K562 (cell line): ENCODE data around the gene LIX1L. TPM values are rescaled to one million over a fixed set of nuclear protein-coding genes. Genes with fewer than 3 reads are reported as not detected.

ENCODE experiments used
- ATF7 ChIP-seq: fragments of 450-650 bp; IDR thresholded peaks from 2 replicates; pipeline ENCODE4 v1.7.1; 2014; ENCODE audit warnings: mild to moderate bottlenecking, moderate library complexity
- E2F3 ChIP-seq: fragments of 250-450 bp; sonication (Bioruptor Pico); IDR thresholded peaks from 2 replicates; pipeline ENCODE4 v1.4.0; 2020; ENCODE audit warnings: mild to moderate bottlenecking
- EHMT2 ChIP-seq: fragments of 450-650 bp; IDR thresholded peaks from 2 replicates; pipeline ENCODE4 v1.6.1; 2018; ENCODE audit warnings: antibody characterized with exemption
- KDM5B ChIP-seq: fragments of 200-600 bp; sonication (generic); IDR thresholded peaks from 2 replicates; pipeline ENCODE4 v1.6.1; 2012; ENCODE audit warnings: low read depth, mild to moderate bottlenecking, moderate library complexity, low read length, control low read depth, inconsistent platforms; ENCODE audit not compliant: insufficient replicate concordance
- NFIX ChIP-seq: fragments of 250-450 bp; sonication (Bioruptor Pico); IDR thresholded peaks from 2 replicates; pipeline ENCODE4 v1.4.0; 2020; ENCODE audit warnings: low read depth, mild to moderate bottlenecking, moderate library complexity
- POLR2B ChIP-seq: fragments of 450-650 bp; IDR thresholded peaks from 2 replicates; pipeline ENCODE4 v1.6.1; 2018; ENCODE audit warnings: low read depth; ENCODE audit not compliant: partially characterized antibody
- RBM34 ChIP-seq: fragments of 200-400 bp; formaldehyde crosslinking; IDR thresholded peaks from 2 replicates; pipeline ENCODE4 v1.6.1; 2018; ENCODE audit warnings: low read length, borderline replicate concordance; ENCODE audit not compliant: insufficient read depth
- SRSF1 ChIP-seq: fragments of 200-400 bp; formaldehyde crosslinking; IDR thresholded peaks from 2 replicates; pipeline ENCODE4 v1.6.1; 2017; ENCODE audit warnings: mild to moderate bottlenecking, low read depth, low read length, moderate library complexity
- ZC3H8 ChIP-seq: fragments of 450-650 bp; IDR thresholded peaks from 2 replicates; pipeline ENCODE4 v1.6.1; 2017
- ZNF165 ChIP-seq: fragments of 250-450 bp; sonication (Bioruptor Pico); IDR thresholded peaks from 2 replicates; pipeline ENCODE4 v1.4.0; 2020; ENCODE audit warnings: borderline replicate concordance
- polyA plus RNA-seq, 8 experiments: library from polyadenylated mRNA; depleted of rRNA in 4 of 8; stranded (reverse) in 5 of 8; unstranded in 3 of 8; fragments of >200 nt; fragmentation: Nextera tagmentation in 2 of 8; fragmentation: Illumina TruSeq in 1 of 8; extraction: Ambion mirVana in 2 of 8; extraction: Trizol in 1 of 8; gene quantifications; 2 replicates each; pipeline versions ENCODE4 v1.2.1 to v1.2.3, GENCODE V29; 2011 to 2014; ENCODE audit warnings: inconsistent platforms in 1 of 8, missing spikeins in 1 of 8
- total RNA-seq, 7 experiments: library from RNA; depleted of rRNA in 6 of 7; stranded (reverse); fragments of >200 nt in 6 of 7; fragmentation: Illumina TruSeq in 2 of 7; extraction: Trizol in 2 of 7; gene quantifications; 2 replicates each; pipeline versions ENCODE4 v1.2.1 to v1.2.3, GENCODE V29; 2011 to 2021; ENCODE audit warnings: low replicate concordance in 1 of 7
- TF ChIP-seq, protein P1 (sequence below): IDR thresholded peaks from 3 replicates; pipeline ENCODE4 v1.6.1; 2011; ENCODE audit warnings: borderline replicate concordance, mild to moderate bottlenecking, moderate library complexity; ENCODE audit not compliant: insufficient read length; ENCODE audit errors: extremely low read depth
- TF ChIP-seq, protein P2 (sequence below), 2 experiments: IDR thresholded peaks; 2 replicates each; pipeline ENCODE4 v1.6.1; 2012; ENCODE audit warnings: improper control_type of control experiment in 2 of 2, low read depth in 2 of 2, low read length in 2 of 2, borderline replicate concordance in 1 of 2
- TF ChIP-seq, protein P3 (sequence below): sonication (generic); formaldehyde crosslinking; IDR thresholded peaks from 2 replicates; pipeline ENCODE4 v1.8.0; 2022; ENCODE audit warnings: missing genetic modification reagents, mild to moderate bottlenecking, moderate library complexity, borderline replicate concordance
- TF ChIP-seq, protein P4 (sequence below): IDR thresholded peaks from 2 replicates; pipeline ENCODE4 v1.6.1; 2011; ENCODE audit not compliant: insufficient read length; ENCODE audit errors: extremely low read depth

LIX1L gene
- total and polyA plus RNA-seq, 9 of the 15 experiments (the other 6 are each of a cell fraction or from before 2014, with no cell fraction given) = 4.6 to 26.5 (median 12.5) TPM

DNA sequence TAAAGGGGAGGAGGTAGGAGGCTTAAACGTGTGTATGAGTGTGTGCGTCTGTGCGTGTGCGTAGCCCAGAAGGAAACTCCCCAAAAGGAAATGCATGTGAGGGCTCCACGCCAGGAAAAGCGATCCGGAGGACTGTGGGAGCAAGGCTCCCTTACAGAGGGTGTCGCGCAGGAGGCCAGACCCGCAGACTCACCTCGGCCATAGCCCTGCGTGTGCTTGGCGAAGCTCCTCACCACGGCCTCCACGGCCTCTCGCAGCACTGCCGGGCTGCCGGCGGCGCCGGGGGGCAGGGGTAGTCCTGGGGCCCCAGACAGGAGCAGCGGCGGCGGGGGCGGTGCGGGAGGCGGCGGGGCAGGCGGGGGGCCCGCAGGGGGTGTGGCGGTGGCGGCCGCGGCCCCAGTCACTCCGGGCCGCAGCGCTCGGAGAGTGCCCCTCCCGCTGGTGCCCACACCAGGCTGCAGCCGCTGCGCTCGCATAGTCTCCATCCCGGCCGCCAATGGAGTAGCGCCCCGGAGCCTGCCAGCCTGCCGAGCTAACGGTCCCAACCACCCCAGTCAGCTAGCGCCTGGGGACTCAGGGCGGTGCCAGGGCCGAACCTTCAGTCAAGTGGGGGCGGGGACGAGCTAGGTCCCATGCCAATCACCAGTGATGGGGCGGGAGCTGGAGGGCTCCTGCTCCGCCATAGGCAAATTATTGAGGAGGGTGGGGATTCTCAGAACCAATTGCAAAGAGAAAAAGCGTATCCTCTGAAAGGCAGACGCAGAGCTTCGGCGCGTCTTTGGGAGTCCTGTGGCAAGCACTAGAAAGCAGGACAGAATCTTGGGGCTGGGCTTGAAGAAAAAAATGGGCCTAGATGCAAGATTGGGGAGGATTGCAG is at the start of gene LIX1L (continued):
- TF ChIP-seq, protein P1, sequence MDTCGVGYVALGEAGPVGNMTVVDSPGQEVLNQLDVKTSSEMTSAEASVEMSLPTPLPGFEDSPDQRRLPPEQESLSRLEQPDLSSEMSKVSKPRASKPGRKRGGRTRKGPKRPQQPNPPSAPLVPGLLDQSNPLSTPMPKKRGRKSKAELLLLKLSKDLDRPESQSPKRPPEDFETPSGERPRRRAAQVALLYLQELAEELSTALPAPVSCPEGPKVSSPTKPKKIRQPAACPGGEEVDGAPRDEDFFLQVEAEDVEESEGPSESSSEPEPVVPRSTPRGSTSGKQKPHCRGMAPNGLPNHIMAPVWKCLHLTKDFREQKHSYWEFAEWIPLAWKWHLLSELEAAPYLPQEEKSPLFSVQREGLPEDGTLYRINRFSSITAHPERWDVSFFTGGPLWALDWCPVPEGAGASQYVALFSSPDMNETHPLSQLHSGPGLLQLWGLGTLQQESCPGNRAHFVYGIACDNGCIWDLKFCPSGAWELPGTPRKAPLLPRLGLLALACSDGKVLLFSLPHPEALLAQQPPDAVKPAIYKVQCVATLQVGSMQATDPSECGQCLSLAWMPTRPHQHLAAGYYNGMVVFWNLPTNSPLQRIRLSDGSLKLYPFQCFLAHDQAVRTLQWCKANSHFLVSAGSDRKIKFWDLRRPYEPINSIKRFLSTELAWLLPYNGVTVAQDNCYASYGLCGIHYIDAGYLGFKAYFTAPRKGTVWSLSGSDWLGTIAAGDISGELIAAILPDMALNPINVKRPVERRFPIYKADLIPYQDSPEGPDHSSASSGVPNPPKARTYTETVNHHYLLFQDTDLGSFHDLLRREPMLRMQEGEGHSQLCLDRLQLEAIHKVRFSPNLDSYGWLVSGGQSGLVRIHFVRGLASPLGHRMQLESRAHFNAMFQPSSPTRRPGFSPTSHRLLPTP = no peak
- TF ChIP-seq NFIX (no peak), ZNF165 (CRISPR knock-in tag) (no peak), ATF7 (peak; percentile 38), ZC3H8 (no peak), POLR2B (no peak), EHMT2 (no peak), SRSF1 (no peak), RBM34 (no peak), KDM5B (peak; percentile 82), E2F3 (CRISPR knock-in tag) (no peak)
- TF ChIP-seq, protein P2, sequence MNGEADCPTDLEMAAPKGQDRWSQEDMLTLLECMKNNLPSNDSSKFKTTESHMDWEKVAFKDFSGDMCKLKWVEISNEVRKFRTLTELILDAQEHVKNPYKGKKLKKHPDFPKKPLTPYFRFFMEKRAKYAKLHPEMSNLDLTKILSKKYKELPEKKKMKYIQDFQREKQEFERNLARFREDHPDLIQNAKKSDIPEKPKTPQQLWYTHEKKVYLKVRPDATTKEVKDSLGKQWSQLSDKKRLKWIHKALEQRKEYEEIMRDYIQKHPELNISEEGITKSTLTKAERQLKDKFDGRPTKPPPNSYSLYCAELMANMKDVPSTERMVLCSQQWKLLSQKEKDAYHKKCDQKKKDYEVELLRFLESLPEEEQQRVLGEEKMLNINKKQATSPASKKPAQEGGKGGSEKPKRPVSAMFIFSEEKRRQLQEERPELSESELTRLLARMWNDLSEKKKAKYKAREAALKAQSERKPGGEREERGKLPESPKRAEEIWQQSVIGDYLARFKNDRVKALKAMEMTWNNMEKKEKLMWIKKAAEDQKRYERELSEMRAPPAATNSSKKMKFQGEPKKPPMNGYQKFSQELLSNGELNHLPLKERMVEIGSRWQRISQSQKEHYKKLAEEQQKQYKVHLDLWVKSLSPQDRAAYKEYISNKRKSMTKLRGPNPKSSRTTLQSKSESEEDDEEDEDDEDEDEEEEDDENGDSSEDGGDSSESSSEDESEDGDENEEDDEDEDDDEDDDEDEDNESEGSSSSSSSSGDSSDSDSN (IDR thresholded peaks at IDR 0.05; ENCODE audit: borderline replicate concordance in 1 of 2, low read depth in 2 of 2, low read length in 2 of 2) = peak in 1 of 2 experiments; percentile 53; a peak in 1 of 4 replicates
- TF ChIP-seq, protein P3, sequence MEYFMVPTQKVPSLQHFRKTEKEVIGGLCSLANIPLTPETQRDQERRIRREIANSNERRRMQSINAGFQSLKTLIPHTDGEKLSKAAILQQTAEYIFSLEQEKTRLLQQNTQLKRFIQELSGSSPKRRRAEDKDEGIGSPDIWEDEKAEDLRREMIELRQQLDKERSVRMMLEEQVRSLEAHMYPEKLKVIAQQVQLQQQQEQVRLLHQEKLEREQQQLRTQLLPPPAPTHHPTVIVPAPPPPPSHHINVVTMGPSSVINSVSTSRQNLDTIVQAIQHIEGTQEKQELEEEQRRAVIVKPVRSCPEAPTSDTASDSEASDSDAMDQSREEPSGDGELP (CRISPR knock-in tag) = peak; percentile 63; the same call in 1 of the 2 replicates
- TF ChIP-seq, protein P4, sequence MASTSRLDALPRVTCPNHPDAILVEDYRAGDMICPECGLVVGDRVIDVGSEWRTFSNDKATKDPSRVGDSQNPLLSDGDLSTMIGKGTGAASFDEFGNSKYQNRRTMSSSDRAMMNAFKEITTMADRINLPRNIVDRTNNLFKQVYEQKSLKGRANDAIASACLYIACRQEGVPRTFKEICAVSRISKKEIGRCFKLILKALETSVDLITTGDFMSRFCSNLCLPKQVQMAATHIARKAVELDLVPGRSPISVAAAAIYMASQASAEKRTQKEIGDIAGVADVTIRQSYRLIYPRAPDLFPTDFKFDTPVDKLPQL = no peak
